DND-41 (cell line): Measurements from ENCODE around the gene DST.

Experiments used
- ATAC-seq: fragments of 200-7000 bp; cut with Tn5 transposase; 3 replicates; pipeline ENCODE4 v1.9.1; 2021; ENCODE audit warnings: low read depth; ENCODE audit not compliant: insufficient read depth
- DNase-seq: peaks from one replicate; pipeline ENCODE4 v3.0.0-alpha.2; 2020
- H2AFZ ChIP-seq: 2 replicates; pipeline ENCODE4 v1.6.0; 2012; ENCODE audit warnings: low read depth, low read length
- H3K27ac ChIP-seq: 2 replicates; pipeline ENCODE4 v1.5.1; 2012; ENCODE audit warnings: low read length, inconsistent platforms
- H3K27me3 ChIP-seq: fragments of 200-600 bp; sonication (generic); 2 replicates; pipeline ENCODE4 v1.6.0; 2012; ENCODE audit warnings: low read length, mild to moderate bottlenecking, inconsistent platforms; ENCODE audit not compliant: insufficient read depth, poor library complexity
- H3K36me3 ChIP-seq: 2 replicates; pipeline ENCODE4 v1.5.1; 2012; ENCODE audit warnings: low read length, inconsistent platforms; ENCODE audit not compliant: insufficient read depth
- H3K4me1 ChIP-seq: 2 replicates; pipeline ENCODE4 v1.5.1; 2012; ENCODE audit warnings: mild to moderate bottlenecking, low read length; ENCODE audit not compliant: insufficient read depth
- H3K4me2 ChIP-seq: 2 replicates; pipeline ENCODE4 v1.6.0; 2012; ENCODE audit warnings: mild to moderate bottlenecking, moderate library complexity, low read length, inconsistent platforms; ENCODE audit not compliant: insufficient read depth
- H3K4me3 ChIP-seq, 2 experiments: fragments of 200-600 bp in 1 of 2; shearing (Covaris generic) in 1 of 2; 2 replicates each; pipeline ENCODE4 v1.5.1; 2012 to 2016; ENCODE audit warnings: inconsistent platforms in 2 of 2, low read length in 2 of 2, mild to moderate bottlenecking in 2 of 2, low read depth in 1 of 2, moderate library complexity in 1 of 2
- H3K79me2 ChIP-seq: 2 replicates; pipeline ENCODE4 v1.6.0; 2012; ENCODE audit warnings: low read length, inconsistent platforms; ENCODE audit not compliant: insufficient read depth
- H3K9ac ChIP-seq: 2 replicates; pipeline ENCODE4 v1.6.0; 2012; ENCODE audit warnings: low read depth, mild to moderate bottlenecking, inconsistent platforms, low read length, moderate library complexity
- H3K9me3 ChIP-seq: 2 replicates; pipeline ENCODE4 v1.5.1; 2012; ENCODE audit warnings: low read length, moderate library complexity, mild to moderate bottlenecking, inconsistent platforms; ENCODE audit not compliant: insufficient read depth, severe bottlenecking
- H4K20me1 ChIP-seq: 2 replicates; pipeline ENCODE4 v1.6.0; 2012; ENCODE audit warnings: low read length; ENCODE audit not compliant: insufficient read depth
- EZH2 ChIP-seq: IDR thresholded peaks from 3 replicates; pipeline ENCODE4 v1.6.1; 2012; ENCODE audit warnings: borderline replicate concordance, low read depth, mild to moderate bottlenecking, moderate library complexity, low read length, inconsistent platforms; ENCODE audit not compliant: severe bottlenecking
- TF ChIP-seq, protein P1 (sequence below): IDR thresholded peaks from 2 replicates; pipeline ENCODE4 v1.5.1; 2012; ENCODE audit warnings: borderline replicate concordance, low read length, moderate library complexity, mild to moderate bottlenecking; ENCODE audit not compliant: poor library complexity, severe bottlenecking; ENCODE audit errors: extremely low read depth

Gene DST

DNA sequence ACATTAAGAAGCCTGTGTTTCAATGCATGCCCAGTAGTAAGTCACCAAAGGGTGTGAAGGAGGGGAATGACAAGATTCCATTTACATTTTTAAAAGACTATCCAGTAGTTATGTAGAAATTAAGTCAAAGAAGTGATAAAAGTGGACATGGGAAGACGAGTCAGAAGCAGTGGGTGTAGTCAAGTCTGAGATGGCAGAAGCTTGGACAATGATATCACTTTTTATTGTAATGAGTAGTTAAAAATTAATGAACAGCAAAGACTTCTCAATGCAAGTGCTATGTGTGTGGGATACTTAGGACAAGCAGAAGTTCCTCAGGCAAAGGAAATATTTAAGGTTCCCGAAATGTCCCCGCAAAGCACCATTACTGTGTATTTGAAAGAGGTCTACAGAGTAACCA, 156.0 kb downstream of the DST start:
- Histone ChIP-seq H2AFZ (no peak overlapping the region), H3K9ac (no peak overlapping the region), H3K27me3 (no peaks in the 10 kb centered on the region), H3K4me2 (no peak overlapping the region), H3K9me3 (no peaks in the 10 kb centered on the region), H3K79me2 (no peaks in the 10 kb centered on the region), H3K27ac (no peak overlapping the region), H3K4me3 (no peak overlapping the region), H3K4me1 (no peaks in the 10 kb centered on the region), H4K20me1 (no peaks in the 10 kb centered on the region), H3K36me3 (no peaks in the 10 kb centered on the region)
- DNase-seq (no peak), ATAC-seq (no peak)
- TF ChIP-seq EZH2, result no peak
- TF ChIP-seq, protein P1, sequence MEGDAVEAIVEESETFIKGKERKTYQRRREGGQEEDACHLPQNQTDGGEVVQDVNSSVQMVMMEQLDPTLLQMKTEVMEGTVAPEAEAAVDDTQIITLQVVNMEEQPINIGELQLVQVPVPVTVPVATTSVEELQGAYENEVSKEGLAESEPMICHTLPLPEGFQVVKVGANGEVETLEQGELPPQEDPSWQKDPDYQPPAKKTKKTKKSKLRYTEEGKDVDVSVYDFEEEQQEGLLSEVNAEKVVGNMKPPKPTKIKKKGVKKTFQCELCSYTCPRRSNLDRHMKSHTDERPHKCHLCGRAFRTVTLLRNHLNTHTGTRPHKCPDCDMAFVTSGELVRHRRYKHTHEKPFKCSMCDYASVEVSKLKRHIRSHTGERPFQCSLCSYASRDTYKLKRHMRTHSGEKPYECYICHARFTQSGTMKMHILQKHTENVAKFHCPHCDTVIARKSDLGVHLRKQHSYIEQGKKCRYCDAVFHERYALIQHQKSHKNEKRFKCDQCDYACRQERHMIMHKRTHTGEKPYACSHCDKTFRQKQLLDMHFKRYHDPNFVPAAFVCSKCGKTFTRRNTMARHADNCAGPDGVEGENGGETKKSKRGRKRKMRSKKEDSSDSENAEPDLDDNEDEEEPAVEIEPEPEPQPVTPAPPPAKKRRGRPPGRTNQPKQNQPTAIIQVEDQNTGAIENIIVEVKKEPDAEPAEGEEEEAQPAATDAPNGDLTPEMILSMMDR, result no peak

DNA sequence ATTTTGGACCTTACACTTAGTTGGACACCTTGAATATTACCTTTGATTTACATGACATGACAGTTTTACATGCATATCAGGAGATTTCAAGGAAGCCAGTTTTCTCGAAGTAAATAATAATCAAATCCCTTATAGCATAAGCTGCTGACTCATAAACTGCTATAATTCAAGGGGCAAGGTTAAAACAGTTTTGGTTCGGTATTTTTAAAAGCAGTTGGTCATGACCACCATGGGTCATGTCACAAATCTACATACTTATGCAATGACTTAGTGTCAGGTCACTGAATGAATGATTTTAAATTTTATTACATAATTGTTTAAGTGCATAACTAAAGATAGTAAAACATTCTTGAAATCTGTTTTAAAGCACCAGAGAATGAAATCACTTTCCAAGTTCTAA, 158.0 kb downstream of the DST start:
- ATAC-seq, result no peak
- H3K9ac ChIP-seq, result no peak overlapping the region
- no peak overlapping the region for H3K4me2 ChIP-seq
- no peaks in the 10 kb centered on the region for H3K27me3 ChIP-seq
- DNase-seq, result no peak
- no peaks in the 10 kb centered on the region for H4K20me1 ChIP-seq
- H2AFZ ChIP-seq, result no peak overlapping the region
- H3K27ac ChIP-seq, result no peak overlapping the region
- H3K4me3 ChIP-seq, result no peak overlapping the region
- no peaks in the 10 kb centered on the region for H3K4me1 ChIP-seq
- H3K36me3 ChIP-seq, result no peaks in the 10 kb centered on the region
- H3K9me3 ChIP-seq, result no peaks in the 10 kb centered on the region
- H3K79me2 ChIP-seq, result no peaks in the 10 kb centered on the region
- TF ChIP-seq, protein P1, result no peak
- no peak for TF ChIP-seq EZH2

DNA sequence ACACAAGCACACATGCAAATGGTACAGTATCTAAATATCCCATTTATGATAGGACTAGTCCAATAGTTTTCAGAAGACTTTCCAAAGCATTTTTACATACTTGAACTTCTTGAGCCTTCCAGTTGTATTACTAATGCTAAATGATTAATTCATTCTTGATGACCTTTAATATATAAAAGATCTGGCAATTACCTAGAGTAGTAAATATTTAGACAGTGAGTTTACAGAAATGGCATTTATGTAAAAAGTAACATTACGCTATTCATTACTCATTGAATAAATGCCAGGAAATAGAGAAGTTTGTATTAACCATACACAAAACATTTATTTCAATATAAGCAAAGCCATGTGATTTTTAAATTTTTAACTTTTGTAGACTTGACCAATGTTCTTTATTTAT, 158.8 kb downstream of the DST start:
- TF ChIP-seq, protein P1, result no peak
- no peak for TF ChIP-seq EZH2
- Histone ChIP-seq H3K36me3 (no peaks in the 10 kb centered on the region), H3K27ac (no peak overlapping the region), H3K9ac (no peak overlapping the region), H3K9me3 (no peaks in the 10 kb centered on the region), H3K79me2 (no peaks in the 10 kb centered on the region), H3K4me2 (no peak overlapping the region), H3K27me3 (no peaks in the 10 kb centered on the region), H4K20me1 (no peaks in the 10 kb centered on the region), H2AFZ (no peak overlapping the region), H3K4me1 (no peaks in the 10 kb centered on the region), H3K4me3 (no peak overlapping the region)
- DNase-seq (no peak), ATAC-seq (no peak)

DNA sequence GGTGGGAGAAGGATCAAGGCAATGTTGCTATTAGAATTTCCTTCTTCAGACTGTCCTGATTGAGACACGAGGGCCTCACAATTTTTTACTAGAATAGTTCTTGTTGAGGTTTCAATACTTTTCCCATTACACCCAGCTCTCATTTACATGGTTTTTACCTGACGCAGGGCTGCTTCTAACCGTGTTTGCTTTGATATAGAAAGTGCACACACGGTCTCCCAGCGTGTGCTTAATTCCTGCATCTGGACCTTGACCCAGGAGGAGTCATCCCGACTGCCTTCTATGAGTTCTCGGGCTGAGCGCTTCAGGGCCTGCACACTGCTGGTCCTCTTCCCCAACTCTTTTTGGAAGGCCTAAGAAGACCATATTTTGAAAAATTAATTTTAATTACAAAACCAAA, 160.2 kb downstream of the DST start:
- no peak overlapping the region for H3K9ac ChIP-seq
- no peaks in the 10 kb centered on the region for H4K20me1 ChIP-seq
- H3K9me3 ChIP-seq, result no peaks in the 10 kb centered on the region
- no peak overlapping the region for H3K27ac ChIP-seq
- no peak overlapping the region for H2AFZ ChIP-seq
- ATAC-seq (no peak), DNase-seq (no peak)
- H3K36me3 ChIP-seq, result no peaks in the 10 kb centered on the region
- H3K27me3 ChIP-seq, result no peaks in the 10 kb centered on the region
- no peaks in the 10 kb centered on the region for H3K79me2 ChIP-seq
- H3K4me3 ChIP-seq, result no peak overlapping the region
- H3K4me2 ChIP-seq, result no peak overlapping the region
- H3K4me1 ChIP-seq, result no peaks in the 10 kb centered on the region
- TF ChIP-seq EZH2, result no peak
- TF ChIP-seq, protein P1, result no peak
